Omental fat pad (tissue), 4 donors: ENCODE results near the gene NRAP. TPM values are rescaled to one million over a fixed set of nuclear protein-coding genes. Genes with fewer than 3 reads are reported as not detected.

Experiments used
- ATAC-seq: fragments of 150-250 bp; one replicate; pipeline ENCODE4 v1.9.1; 2016; ENCODE audit warnings: mild to moderate bottlenecking, moderate library complexity; ENCODE audit not compliant: low FRiP score
- DNase-seq: peaks from one replicate; pipeline ENCODE4 v3.0.0-alpha.2; 2019; ENCODE audit warnings: low spot score
- total RNA-seq, 4 donors: library from RNA; depleted of rRNA; stranded (reverse); fragments of >200 nt; gene quantifications; one replicate each; pipeline ENCODE4 v1.1.0, GENCODE V29; 2016
- TF ChIP-seq, protein P1 (sequence below), 3 donors: fragments of 450-650 bp; IDR thresholded peaks; one replicate each; pipeline ENCODE4 v1.5.1; 2016 to 2017; ENCODE audit warnings: antibody characterized with exemption in 3 of 3, mild to moderate bottlenecking in 3 of 3, moderate library complexity in 2 of 3

The NRAP gene
- total RNA-seq, 4 donors from 2014 or later, result not detected

DNA sequence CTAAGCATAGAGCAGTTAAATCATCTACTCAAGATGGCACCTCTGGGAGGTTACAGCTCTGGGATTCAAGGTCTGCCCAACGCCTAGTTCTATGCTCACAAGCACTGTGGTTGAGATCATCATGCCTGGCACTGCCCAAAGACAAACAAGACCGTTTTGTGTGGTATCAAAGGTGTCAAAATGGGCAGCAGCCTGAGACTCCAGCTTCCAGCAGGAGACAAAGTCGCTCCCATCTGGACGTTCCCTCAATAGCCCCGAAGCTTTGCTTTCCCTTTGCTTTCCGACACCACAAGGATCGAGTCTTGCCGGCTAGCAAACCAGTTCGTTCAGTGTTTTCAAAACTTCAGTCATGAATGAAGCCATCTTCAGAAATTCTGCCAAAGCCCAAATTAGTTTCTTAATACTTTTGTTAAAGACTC is 105.9 kb downstream of the NRAP start:
- DNase-seq, result no peak
- TF ChIP-seq, protein P1, sequence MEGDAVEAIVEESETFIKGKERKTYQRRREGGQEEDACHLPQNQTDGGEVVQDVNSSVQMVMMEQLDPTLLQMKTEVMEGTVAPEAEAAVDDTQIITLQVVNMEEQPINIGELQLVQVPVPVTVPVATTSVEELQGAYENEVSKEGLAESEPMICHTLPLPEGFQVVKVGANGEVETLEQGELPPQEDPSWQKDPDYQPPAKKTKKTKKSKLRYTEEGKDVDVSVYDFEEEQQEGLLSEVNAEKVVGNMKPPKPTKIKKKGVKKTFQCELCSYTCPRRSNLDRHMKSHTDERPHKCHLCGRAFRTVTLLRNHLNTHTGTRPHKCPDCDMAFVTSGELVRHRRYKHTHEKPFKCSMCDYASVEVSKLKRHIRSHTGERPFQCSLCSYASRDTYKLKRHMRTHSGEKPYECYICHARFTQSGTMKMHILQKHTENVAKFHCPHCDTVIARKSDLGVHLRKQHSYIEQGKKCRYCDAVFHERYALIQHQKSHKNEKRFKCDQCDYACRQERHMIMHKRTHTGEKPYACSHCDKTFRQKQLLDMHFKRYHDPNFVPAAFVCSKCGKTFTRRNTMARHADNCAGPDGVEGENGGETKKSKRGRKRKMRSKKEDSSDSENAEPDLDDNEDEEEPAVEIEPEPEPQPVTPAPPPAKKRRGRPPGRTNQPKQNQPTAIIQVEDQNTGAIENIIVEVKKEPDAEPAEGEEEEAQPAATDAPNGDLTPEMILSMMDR (IDR thresholded peaks at IDR 0.05), result no peak
- no peak for ATAC-seq

- ATAC-seq (no peak), DNase-seq (no peak)
- TF ChIP-seq, protein P1 (IDR thresholded peaks at IDR 0.05), result no peak
These were observed 106.4 kb downstream of the NRAP start for GRCh38 chr10:113557424-113557862.

DNA sequence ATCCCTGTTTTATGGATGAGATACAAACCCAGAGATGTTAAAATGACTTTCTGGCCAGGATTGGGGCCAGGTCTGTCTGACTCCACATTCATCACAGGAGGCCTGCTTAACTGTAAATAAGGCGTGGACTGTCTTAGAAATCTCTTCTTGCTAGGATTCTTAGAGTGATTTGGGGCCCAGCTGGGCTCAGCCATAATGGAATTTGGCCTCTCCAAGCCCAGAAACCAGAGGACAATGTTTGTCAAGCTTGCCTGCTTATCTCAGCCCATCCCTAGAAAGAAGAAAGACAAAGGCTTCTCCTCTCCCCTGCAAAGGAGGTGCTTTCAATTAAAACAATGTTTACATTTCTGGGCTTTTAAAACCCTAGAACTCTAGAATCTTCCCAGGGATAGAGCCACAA is 108.1 kb downstream of the NRAP start:
- ATAC-seq, result no peak
- TF ChIP-seq, protein P1 (IDR thresholded peaks at IDR 0.05), result no peak

GRCh38 chr10:113555245-113555644 is 108.6 kb downstream of the NRAP start:
- DNase-seq (no peak), ATAC-seq (no peak)

More for the DNA sequence above, 108.1 kb downstream of the NRAP start:
- DNase-seq, result no peak

GRCh38 chr10:113554214-113554613 is 109.6 kb downstream of the NRAP start:
- no peak for ATAC-seq
- DNase-seq, result no peak
- TF ChIP-seq, protein P1 (IDR thresholded peaks at IDR 0.05), result no peak

More at GRCh38 chr10:113555245-113555644, 108.6 kb downstream of the NRAP start:
- TF ChIP-seq, protein P1 (IDR thresholded peaks at IDR 0.05), result no peak

GRCh38 chr10:113553149-113553548 is 110.7 kb downstream of the NRAP start:
- TF ChIP-seq, protein P1 (IDR thresholded peaks at IDR 0.05), result no peak

GRCh38 chr10:113552701-113553100 is 111.1 kb downstream of the NRAP start, which contains the start of gene HABP2:
Gene HABP2, plus strand, starts transcription at chr10:113553053. Its CDS starts 69 bp downstream, at chr10:113553122.
- DNase-seq, result no peak
- TF ChIP-seq, protein P1 (IDR thresholded peaks at IDR 0.05), result no peak
- no peak for ATAC-seq

More at GRCh38 chr10:113553149-113553548, 110.7 kb downstream of the NRAP start:
- ATAC-seq, result no peak
- DNase-seq, result no peak
